ENCODE measurements around the gene FABP6. TPM values are rescaled to one million over a fixed set of nuclear protein-coding genes. Genes with fewer than 3 reads are reported as not detected.

FABP6 gene
- polyA plus RNA-seq, 2 of the 4 experiments (the other 2 are of a cell fraction): 0.75 to 0.93 TPM

DNA sequence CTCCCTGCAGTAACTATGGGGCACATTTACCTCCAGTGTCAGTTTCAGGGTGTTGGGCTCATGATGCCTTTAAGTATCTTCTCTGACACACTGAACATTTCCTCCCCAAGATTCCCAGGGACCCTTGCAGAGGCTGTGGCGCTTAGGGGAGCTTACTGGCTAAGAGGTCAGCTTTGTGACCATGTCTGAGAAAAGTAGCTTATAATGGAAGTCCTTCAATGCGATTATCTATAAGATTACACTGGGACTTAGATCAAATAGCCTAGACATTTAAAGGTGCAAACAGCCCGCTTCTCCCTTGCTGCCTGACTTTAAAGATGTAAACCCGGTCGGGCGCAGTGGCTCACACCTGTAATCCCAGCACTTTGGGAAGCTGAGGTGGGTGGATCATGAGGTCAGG is 25.4 kb downstream of the FABP6 start:
- TF ChIP-seq NPAS2 (CRISPR knock-in tag; IDR thresholded peaks at IDR 0.05; ENCODE audit: borderline replicate concordance): no peak
- TF ChIP-seq MAX (IDR thresholded peaks at IDR 0.05): no peak
- TF ChIP-seq ZSCAN20 (CRISPR knock-in tag; IDR thresholded peaks at IDR 0.05): no peak
- TF ChIP-seq PHF8 (IDR thresholded peaks at IDR 0.05; ENCODE audit: borderline replicate concordance, low read depth): no peak
- no peak for TF ChIP-seq CHD2 (IDR thresholded peaks at IDR 0.05; ENCODE audit: low read length, partially characterized antibody)
- no peak for TF ChIP-seq CHD4 (IDR thresholded peaks at IDR 0.05; ENCODE audit: borderline replicate concordance)
- no peak for TF ChIP-seq CBX2 (IDR thresholded peaks at IDR 0.05; ENCODE audit: borderline replicate concordance, low read depth)
- TF ChIP-seq E2F6 (IDR thresholded peaks at IDR 0.05; ENCODE audit: borderline replicate concordance, low read depth): no peak
- TF ChIP-seq EHF (CRISPR knock-in tag; IDR thresholded peaks at IDR 0.05): no peak
- TF ChIP-seq, protein P1, sequence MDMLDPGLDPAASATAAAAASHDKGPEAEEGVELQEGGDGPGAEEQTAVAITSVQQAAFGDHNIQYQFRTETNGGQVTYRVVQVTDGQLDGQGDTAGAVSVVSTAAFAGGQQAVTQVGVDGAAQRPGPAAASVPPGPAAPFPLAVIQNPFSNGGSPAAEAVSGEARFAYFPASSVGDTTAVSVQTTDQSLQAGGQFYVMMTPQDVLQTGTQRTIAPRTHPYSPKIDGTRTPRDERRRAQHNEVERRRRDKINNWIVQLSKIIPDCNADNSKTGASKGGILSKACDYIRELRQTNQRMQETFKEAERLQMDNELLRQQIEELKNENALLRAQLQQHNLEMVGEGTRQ (IDR thresholded peaks at IDR 0.05): no peak
- no peak for TF ChIP-seq SREBF2 (IDR thresholded peaks at IDR 0.05)
- TF ChIP-seq MAFK (IDR thresholded peaks at IDR 0.05; ENCODE audit: partially characterized antibody): no peak
- TF ChIP-seq MAZ (IDR thresholded peaks at IDR 0.05; ENCODE audit: borderline replicate concordance, low read depth, low read length): no peak
- no peak for TF ChIP-seq ESRRA (IDR thresholded peaks at IDR 0.05; ENCODE audit: borderline replicate concordance, low read length)
- TF ChIP-seq HDAC2 (IDR thresholded peaks at IDR 0.05): no peak
- FAIRE-seq (no peak), ATAC-seq (no peak), DNase-seq (ENCODE audit: low read depth in 1 of 2, low spot score in 1 of 2) (no peak)
- H3K4me3 ChIP-seq: no peak overlapping the region
- no peak overlapping the region for H3K27ac ChIP-seq
- CTCF ChIA-PET: interaction anchor here (0.6 to 5.1 kb wide), 6 partner anchors 9 to 108 kb away, joined by 3 to 16 read pairs (median 4); no protein-coding TSS in a partner anchor
- H3K4me2 ChIP-seq: no peak overlapping the region
- H3K9me3 ChIP-seq: no peaks in the 10 kb centered on the region
- WGBS (ENCODE audit: missing lambda C conversion rate): 91% methylated on average over 6 of the region's 6 CpGs
- POLR2A ChIA-PET: no interaction called here
- H3K4me1 ChIP-seq: no peaks in the 10 kb centered on the region

- Histone ChIP-seq H3K4me1 (no peaks in the 10 kb centered on the region), H3K4me2 (no peak overlapping the region), H3K27ac (no peak overlapping the region), H3K9me3 (no peaks in the 10 kb centered on the region), H3K4me3 (no peak overlapping the region)
- TF ChIP-seq JUN (IDR thresholded peaks at IDR 0.05) (no peak), RFX5 (IDR thresholded peaks at IDR 0.05) (no peak), MAFK (IDR thresholded peaks at IDR 0.05; ENCODE audit: partially characterized antibody) (no peak), FOSL2 (IDR thresholded peaks at IDR 0.05) (no peak), FOSL2 (CRISPR knock-in tag; IDR thresholded peaks at IDR 0.05) (no peak), CBX2 (IDR thresholded peaks at IDR 0.05; ENCODE audit: borderline replicate concordance, low read depth) (no peak), NPAS2 (CRISPR knock-in tag; IDR thresholded peaks at IDR 0.05; ENCODE audit: borderline replicate concordance) (no peak), E2F6 (IDR thresholded peaks at IDR 0.05; ENCODE audit: borderline replicate concordance, low read depth) (no peak), MAX (IDR thresholded peaks at IDR 0.05) (no peak), EHMT2 (IDR thresholded peaks at IDR 0.05; ENCODE audit: low read depth) (no peak), CHD2 (IDR thresholded peaks at IDR 0.05; ENCODE audit: low read length, partially characterized antibody) (no peak), CBX8 (IDR thresholded peaks at IDR 0.05) (no peak), KDM1A (IDR thresholded peaks at IDR 0.05; ENCODE audit: low read depth) (no peak), HEYL (CRISPR knock-in tag; IDR thresholded peaks at IDR 0.05) (no peak)
- TF ChIP-seq, protein P2, sequence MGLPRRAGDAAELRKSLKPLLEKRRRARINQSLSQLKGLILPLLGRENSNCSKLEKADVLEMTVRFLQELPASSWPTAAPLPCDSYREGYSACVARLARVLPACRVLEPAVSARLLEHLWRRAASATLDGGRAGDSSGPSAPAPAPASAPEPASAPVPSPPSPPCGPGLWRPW (IDR thresholded peaks at IDR 0.05): no peak
- TF ChIP-seq, protein P3, sequence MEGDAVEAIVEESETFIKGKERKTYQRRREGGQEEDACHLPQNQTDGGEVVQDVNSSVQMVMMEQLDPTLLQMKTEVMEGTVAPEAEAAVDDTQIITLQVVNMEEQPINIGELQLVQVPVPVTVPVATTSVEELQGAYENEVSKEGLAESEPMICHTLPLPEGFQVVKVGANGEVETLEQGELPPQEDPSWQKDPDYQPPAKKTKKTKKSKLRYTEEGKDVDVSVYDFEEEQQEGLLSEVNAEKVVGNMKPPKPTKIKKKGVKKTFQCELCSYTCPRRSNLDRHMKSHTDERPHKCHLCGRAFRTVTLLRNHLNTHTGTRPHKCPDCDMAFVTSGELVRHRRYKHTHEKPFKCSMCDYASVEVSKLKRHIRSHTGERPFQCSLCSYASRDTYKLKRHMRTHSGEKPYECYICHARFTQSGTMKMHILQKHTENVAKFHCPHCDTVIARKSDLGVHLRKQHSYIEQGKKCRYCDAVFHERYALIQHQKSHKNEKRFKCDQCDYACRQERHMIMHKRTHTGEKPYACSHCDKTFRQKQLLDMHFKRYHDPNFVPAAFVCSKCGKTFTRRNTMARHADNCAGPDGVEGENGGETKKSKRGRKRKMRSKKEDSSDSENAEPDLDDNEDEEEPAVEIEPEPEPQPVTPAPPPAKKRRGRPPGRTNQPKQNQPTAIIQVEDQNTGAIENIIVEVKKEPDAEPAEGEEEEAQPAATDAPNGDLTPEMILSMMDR (IDR thresholded peaks at IDR 0.05): no peak
- TF ChIP-seq, protein P1 (IDR thresholded peaks at IDR 0.05): no peak
- TF ChIP-seq, protein P4, sequence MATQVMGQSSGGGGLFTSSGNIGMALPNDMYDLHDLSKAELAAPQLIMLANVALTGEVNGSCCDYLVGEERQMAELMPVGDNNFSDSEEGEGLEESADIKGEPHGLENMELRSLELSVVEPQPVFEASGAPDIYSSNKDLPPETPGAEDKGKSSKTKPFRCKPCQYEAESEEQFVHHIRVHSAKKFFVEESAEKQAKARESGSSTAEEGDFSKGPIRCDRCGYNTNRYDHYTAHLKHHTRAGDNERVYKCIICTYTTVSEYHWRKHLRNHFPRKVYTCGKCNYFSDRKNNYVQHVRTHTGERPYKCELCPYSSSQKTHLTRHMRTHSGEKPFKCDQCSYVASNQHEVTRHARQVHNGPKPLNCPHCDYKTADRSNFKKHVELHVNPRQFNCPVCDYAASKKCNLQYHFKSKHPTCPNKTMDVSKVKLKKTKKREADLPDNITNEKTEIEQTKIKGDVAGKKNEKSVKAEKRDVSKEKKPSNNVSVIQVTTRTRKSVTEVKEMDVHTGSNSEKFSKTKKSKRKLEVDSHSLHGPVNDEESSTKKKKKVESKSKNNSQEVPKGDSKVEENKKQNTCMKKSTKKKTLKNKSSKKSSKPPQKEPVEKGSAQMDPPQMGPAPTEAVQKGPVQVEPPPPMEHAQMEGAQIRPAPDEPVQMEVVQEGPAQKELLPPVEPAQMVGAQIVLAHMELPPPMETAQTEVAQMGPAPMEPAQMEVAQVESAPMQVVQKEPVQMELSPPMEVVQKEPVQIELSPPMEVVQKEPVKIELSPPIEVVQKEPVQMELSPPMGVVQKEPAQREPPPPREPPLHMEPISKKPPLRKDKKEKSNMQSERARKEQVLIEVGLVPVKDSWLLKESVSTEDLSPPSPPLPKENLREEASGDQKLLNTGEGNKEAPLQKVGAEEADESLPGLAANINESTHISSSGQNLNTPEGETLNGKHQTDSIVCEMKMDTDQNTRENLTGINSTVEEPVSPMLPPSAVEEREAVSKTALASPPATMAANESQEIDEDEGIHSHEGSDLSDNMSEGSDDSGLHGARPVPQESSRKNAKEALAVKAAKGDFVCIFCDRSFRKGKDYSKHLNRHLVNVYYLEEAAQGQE (IDR thresholded peaks at IDR 0.05): no peak
- CTCF ChIA-PET: interaction anchor here (2.5 kb wide), 1 partner anchor 86 kb away, joined by 8 read pairs; no protein-coding TSS in a partner anchor
- POLR2A ChIA-PET: no interaction called here
- FAIRE-seq (no peak), ATAC-seq (no peak; a peak in 1 of 6 replicates), DNase-seq (ENCODE audit: low read depth in 1 of 2, low spot score in 1 of 2) (no peak)
- WGBS (ENCODE audit: missing lambda C conversion rate): 97% methylated on average over 5 of the region's 7 CpGs
Observed at GRCh38 chr5:160259341-160259740, 30.0 kb downstream of the FABP6 start.

All from A549 (cell line).